ENCODE data around the gene PPARG.

DNA sequence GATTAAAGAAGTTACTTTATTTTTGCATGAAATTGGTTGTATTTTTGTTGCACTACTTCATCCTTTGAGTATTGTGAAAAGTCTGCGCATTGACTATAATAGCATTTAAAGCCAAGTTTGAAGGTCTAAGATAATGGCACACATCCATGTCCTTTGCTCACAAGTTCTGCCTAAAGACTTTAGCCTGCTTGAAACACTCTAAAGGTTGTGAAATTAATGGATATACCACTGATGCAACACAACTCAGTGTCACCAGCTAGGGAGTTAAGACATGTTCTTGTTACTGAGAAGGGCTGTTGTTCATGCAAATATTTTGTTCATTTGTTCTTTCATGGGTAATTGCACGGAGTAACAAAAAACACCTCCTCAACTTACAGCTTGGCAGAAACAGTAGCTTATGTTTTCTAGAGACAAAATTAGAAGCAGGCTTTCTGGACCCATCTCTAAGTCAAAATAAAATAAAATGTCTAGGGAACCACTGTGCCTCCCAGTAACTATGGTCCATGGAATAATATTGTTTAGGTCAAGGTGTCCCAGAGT, 83.9 kb downstream of the PPARG start:
- TF ChIP-seq EZH2phosphoT487 (IDR thresholded peaks at IDR 0.05; ENCODE audit: borderline replicate concordance, low read length) (no peak), CTCF (IDR thresholded peaks at IDR 0.05; ENCODE audit: low read depth, low read length, poor library complexity, severe bottlenecking) (no peak)

All from DOHH2 (cell line).